ENCODE measurements around the gene SYNGAP1.
"Not testable (repeated sequence)": the region's sequence is repeated elsewhere in the genome, so short reads cannot be mapped to it uniquely, and the experiment has no call there.

The SYNGAP1 gene

DNA sequence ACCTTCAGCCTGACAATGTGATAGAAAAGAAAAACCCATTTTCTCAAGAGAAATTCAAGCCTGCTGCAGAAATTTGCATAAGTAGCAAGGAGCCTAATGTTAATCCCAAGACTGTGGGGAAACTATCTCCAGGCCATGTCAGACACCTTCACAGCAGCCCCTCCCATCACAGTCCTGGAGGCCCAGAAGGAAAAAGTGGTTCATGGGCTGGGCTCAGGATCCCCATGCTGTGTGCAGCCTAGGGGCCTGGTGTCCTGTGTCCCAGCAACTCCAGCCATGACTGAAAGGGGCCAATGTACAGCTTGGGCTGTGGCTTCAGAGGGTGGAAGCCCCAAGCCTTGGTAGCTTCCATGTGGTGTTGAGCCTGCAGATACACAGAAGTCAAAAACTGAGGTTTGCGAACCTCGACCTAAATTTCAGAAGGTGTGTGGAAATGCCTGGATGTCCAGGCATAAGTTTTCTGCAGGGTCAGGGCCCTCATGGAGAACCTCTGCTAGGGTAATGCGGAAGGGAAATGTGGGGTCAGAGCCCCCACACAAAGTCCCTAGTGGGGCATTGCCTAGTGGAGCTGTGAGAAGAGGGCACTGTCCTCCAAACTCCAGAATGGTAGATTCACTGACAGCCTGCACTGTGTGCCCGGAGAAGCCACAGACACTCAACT is 46.3 kb downstream of the SYNGAP1 start:
- DNase-seq (ENCODE audit: low spot score) (no peak), FAIRE-seq (no peak)

DNA sequence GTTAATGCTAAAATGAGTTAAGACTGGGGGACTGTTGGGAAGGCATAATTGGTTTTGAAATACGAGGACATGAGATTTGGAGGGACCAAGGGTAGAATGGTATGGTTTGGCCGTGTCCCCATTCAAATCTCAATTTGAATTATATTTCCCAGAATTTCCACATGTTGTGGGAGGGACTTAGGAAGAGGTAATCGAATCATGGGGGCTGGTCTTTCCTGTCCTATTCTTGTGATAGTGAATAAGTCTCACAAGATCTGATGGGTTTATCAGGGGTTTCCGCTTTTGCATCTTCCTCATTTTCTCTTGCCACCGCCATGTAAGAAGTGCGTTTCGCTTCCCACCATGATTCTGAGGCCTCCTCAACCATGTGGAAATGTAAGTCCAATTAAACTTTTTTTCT is 47.2 kb downstream of the SYNGAP1 start:
- DNase-seq (ENCODE audit: low spot score), result no peak
- no peak for FAIRE-seq

DNA sequence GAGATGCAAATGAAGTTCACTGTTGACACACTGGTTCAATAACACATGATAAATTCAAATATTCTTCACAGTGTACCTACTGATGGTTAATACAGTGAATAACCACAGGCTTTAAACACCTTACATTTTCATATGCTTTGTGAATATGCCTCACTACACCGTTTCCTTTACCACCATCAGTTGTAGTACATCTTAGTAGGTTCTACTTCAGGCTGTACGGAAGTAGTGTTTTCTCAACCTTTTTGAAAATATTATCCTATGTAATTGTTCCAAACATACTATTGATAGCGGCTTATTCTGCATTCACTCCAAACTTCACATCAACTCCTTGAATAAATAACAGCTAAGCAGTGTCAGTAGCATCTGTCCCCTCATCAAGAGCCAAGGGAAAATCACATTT is 49.8 kb downstream of the SYNGAP1 start:
- FAIRE-seq, result no peak
- no peak for DNase-seq (ENCODE audit: low spot score)

DNA sequence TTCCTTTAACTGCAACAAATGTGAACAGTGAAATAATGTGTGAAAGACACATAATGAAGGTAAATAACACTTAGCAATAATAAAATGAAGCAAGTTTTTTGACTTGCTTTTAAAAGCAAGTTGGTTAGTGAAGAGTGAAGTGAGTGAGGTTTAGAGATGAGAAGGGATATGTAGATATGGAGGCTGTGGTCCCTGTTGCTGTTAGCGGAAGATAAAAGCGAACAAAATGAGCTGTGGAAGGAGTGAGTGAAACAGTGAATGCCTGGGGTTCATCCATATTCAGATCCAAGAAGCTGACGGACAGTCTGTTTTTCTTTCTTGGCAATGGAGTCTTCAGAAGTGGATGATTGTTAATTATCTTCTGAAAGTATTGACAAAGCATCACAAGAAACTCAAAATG is 58.0 kb downstream of the SYNGAP1 start:
- FAIRE-seq, result no peak

DNA sequence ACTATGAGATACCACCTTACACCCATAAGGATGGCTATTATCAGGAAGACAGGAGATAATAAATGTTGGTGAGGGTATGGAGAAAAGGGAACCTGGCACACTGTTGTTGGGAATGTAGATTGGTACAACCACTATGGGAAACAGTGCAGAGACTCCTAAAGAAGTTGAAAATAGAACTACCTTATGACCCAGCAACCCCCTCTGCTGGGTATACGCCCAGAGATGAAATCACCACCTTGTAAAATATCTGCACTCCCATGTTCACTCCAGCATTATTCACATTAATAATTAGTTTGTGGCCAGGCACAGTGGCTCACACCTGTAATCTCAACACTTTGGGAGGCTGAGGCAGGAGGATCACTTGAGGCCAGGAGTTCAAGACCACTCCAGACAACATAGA is 61.3 kb downstream of the SYNGAP1 start:
- DNase-seq (ENCODE audit: low spot score), result no peak
- FAIRE-seq, result no peak

More for the DNA sequence above, 58.0 kb downstream of the SYNGAP1 start:
- DNase-seq (ENCODE audit: low spot score), result no peak

DNA sequence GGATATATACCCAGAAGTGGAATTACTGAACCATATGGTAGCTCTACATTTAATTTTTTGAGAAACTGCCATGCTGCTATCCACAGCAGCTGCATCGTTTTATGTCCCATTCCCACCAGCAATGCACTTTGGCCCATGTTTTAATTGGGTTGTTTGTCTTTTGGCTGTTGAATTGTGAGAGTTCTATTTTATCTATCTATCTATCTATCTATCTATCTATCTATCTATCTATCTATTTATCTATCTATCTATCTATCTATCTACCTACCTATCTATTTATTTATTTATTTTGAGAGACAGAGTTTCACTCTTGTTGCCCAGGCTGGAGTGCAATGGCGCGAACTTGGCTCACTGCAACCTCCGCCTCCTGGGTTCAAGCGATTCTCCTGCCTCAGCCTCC is 62.8 kb downstream of the SYNGAP1 start:
- not testable (repeated sequence) for DNase-seq (ENCODE audit: low spot score); FAIRE-seq

DNA sequence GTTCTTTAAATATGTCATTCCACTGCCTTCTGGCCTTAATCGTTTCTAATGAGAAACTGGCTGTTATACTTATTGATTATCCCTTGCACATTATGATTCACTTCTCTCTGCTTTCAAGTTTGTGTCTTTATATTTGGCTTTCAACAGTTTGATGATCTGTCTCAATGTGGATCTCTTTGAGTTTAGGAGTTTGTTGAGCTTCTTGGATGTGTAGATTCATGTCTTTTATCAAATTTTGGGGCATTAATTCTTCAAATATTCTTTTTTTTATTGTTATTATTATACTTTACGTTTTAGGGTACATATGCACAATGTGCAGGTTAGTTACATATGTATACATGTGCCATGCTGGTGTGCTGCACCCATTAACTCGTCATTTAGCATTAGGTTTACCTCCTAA is 63.8 kb downstream of the SYNGAP1 start:
- FAIRE-seq (no peak), DNase-seq (ENCODE audit: low spot score) (no peak)

DNA sequence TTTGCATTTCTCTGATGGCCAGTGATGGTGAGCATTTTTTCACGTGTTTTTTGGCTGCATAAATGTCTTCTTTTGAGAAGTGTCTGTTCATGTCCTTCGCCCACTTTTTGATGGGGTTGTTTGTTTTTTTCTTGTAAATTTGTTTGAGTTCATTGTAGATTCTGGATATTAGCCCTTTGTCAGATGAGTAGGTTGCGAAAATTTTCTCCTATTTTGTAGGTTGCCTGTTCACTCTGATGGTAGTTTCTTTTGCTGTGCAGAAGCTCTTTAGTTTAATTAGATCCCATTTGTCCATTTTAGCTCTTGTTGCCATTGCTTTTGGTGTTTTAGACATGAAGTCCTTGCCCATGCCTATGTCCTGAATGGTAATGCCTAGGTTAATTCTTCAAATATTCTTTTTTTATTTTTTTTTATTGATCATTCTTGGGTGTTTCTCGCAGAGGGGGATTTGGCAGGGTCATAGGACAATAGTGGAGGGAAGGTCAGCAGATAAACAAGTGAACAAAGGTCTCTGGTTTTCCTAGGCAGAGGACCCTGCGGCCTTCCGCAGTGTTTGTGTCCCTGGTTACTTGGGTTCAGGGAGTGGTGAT is 64.9 kb downstream of the SYNGAP1 start:
- not testable (repeated sequence) for FAIRE-seq; DNase-seq (ENCODE audit: low spot score)

DNA sequence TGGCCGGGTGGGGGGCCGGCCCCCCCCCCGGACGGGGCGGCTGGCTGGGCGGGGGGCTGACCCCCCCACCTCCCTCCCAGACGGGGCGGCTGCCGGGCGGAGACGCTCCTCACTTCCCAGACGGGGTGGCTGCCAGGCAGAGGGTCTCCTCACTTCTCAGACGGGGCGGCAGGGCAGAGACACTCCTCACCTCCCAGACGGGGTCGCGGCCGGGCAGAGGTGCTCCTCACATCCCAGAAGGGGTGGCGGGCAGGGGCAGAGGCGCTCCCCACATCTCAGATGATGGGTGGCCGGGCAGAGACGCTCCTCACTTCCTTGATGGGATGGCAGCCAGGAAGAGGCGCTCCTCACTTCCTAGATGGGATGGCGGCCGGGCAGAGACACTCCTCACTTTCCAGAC is 65.8 kb downstream of the SYNGAP1 start:
- FAIRE-seq; DNase-seq (ENCODE audit: low spot score): not testable (repeated sequence)

DNA sequence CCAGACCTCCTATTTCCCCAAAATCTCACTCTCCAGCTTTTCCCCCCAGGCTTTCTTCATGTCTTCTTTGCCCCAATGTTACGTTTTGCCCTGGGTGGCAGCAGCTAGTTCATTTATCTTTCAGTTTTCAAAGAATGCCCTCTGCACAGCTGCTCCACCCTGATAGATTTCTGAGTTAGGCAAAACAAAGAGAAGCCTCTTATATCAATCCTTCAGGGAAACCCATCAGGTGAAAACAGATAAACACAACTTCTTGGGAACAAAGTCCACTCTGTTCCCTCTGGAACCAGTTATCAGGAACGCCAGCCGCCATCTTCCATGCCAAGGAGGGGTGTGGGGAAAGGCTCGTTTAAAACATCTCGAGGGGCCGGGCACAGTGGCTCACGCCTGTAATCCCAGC is 68.5 kb downstream of the SYNGAP1 start:
- no peak for DNase-seq (ENCODE audit: low spot score)
- no peak for FAIRE-seq

DNA sequence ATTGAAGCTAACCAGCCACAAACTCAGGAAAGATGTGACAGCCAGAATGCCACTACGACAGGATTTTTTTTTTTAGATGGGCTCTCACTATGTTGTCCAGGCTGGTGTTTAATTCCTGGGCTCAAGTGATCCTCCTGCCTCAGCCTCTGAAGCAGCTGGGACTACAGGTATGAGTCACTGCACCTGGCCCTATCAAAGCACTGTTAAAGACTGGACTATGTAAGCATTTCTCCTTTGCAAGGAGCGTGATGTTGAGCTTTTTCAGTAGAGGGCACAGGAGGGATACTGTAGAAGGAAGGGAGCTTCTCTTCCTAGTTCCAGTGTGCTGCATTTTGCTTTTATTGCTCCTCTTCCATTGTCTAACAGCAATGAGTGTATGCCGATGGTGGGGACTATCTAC is 70.3 kb downstream of the SYNGAP1 start:
- FAIRE-seq (no peak), DNase-seq (ENCODE audit: low spot score) (no peak)

DNA sequence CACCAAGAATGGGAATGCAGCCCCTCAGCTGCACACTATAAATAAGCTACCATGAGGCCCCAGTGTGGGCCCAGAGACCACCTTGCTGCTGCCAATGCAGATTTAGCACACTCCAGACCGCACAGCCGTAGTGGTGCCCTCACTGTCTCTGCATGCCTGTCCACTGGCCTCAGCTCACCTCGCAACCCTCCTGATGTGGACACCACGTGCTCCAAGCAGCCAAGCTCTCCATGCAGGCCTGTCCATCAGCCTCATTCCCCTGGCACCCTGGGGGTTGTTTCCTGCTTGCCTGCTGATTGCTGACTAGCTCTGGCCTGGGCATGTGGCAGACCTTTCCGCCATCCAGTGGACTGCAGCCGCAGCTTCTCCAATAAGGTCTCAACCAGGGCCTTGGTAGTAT is 70.8 kb downstream of the SYNGAP1 start:
- DNase-seq (ENCODE audit: low spot score), result no peak
- FAIRE-seq, result no peak

DNA sequence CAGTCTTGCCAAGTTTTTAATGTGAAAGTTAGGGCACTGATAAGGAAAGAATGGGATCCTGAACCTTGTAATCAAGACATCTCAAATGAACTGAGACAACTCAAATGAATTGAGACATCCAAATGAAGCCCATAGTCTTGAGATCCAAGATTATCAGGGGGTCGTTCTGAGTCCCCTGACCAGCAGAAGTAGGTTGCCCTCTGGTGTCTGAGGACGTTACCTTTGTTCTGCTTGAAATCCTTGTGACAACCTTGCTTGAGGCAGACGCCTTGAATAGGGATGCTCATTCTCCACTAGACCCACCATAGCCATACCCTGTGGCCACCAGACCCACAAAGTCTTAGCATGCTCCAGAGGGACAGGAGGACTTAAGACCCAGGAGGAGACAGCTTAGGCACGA is 72.2 kb downstream of the SYNGAP1 start:
- DNase-seq (ENCODE audit: low spot score), result no peak
- no peak for FAIRE-seq

DNA sequence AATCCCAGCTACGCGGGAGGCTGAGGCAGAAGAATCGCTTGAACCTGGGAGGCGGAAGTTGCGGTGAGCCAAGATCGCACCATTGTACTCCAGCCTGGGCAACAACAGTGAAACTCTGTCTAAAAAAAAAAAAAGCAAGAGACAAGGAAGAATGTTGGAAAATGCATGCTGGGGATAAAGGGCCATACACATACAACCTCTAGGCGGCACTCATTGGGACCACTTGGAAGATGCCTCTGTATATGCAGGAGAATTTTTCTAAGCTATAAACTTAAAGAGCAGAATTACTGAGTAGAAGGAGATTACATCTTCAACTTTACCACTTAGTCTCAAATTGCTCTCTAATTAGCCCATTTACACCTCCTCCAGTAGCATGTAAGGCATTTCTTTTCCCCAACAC is 77.3 kb downstream of the SYNGAP1 start:
- FAIRE-seq, result no peak
- DNase-seq (ENCODE audit: low spot score), result no peak

DNA sequence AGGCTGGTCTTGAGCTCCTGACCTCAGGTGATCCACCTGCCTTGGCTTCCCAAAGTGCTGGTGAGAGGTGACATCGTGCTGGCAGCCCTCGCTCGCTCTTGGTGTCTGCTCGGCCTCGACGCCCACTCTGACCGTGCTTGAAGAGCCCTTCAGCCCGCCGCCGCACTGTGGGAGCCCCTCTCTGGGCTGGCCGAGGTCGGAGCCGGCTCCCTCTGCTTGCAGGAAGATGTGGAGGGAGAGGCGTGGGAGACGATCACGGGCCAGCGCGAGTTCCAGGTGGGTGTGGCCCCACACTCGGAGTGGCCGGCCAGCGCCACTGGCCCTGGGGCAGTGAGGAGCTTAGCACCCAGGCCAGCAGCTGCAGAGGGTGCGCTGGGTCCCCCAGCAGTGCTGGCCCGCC is 82.6 kb downstream of the SYNGAP1 start:
- no peak for DNase-seq (ENCODE audit: low spot score)
- no peak for FAIRE-seq

DNA sequence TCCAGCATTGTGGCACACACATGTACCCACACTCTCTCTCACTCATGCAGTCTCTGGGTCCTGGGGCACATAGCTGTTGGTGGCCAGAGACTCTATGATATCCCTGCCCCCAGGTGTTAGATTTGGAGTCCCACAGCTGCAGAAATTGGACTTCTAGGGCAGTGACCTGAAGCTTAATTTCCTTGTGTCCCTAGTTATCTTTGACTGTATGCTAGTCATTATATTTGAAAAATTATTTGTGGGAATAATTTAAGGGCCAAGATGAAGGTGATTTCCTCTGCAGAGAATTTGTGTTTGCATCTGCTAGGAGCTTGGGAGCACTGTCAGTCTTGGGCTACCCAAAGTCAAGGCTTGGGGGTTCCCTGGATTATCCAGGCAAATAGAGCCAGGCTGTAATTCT is 84.6 kb downstream of the SYNGAP1 start:
- FAIRE-seq (no peak), DNase-seq (ENCODE audit: low spot score) (no peak)

All from RCC 7860 (cell line).